Measurements from ENCODE around the gene IGFBP2. TPM values are rescaled to one million over a fixed set of nuclear protein-coding genes. Genes with fewer than 3 reads are reported as not detected.
A peak's percentile ranks its signal among the peaks of the same experiment; 100 is the strongest.

Gene IGFBP2
- total RNA-seq, 1 donor from 2014 or later: 50.7 TPM

- intact Hi-C loops (cut with micrococcal nuclease): no loop called here
- no peak for ATAC-seq
Observed at GRCh38 chr2:216635171-216635570, 2.0 kb downstream of the IGFBP2 start.

GRCh38 chr2:216635701-216636550 lies 2.7 kb downstream of the IGFBP2 start:
- ATAC-seq (no peak), DNase-seq (no peak)
- intact Hi-C loops (cut with micrococcal nuclease): no loop called here

More at GRCh38 chr2:216635171-216635570, 2.0 kb downstream of the IGFBP2 start:
- no peak for DNase-seq

DNA sequence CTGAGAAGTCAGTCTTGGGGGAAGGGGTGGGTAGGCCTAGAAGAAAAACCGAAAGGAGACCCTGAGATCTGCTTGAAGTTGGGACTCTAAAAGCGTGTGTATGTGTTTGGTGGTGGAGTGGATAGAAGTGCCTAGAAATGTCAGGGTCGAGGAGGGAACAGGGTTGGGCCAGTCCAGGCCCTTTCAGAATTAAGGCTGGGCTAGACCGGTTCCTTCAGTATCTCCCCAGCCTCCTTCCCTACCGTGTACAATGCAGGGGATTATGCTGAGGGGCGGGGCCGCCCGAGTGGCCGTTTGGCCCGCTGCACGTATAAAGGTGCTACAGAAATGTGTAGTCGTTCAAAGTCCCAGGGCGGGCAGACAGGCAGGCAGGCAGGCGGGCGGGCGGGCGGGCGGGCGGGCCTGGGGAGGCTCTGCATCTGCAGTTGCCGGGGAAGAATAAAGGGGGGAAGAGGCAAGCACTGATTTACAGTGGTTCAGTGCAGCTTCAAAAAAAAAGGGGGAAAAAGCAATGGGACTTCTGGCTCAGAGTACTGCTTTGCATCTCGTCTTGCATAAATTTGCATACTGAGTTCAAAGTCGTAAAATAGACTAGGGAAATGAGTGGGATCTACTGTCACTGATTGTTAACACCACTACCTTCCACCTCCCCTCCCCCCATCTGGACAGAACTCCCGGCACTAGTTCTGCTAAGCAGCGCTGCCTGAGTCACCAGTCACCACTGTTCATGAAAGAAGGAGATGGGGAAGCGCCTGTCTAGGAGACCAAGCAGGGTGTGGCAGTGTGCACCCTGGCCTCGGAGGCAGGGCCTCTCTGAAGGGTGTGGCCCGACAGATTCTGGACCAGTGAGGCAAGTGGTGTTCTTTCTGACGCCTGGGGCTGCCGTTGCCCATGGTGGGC lies 3.6 kb downstream of the IGFBP2 start:
- peak; percentile 34 for ATAC-seq
- peak; percentile 36 for DNase-seq
- intact Hi-C loops (cut with micrococcal nuclease): no loop called here

- DNase-seq (no peak), ATAC-seq (no peak)
- intact Hi-C loops (cut with micrococcal nuclease): no loop called here
Observed at GRCh38 chr2:216637472-216637871, 4.3 kb downstream of the IGFBP2 start.

- ATAC-seq (peak; percentile 51), DNase-seq (no peak)
- intact Hi-C loops (cut with micrococcal nuclease): no loop called here
Observed at GRCh38 chr2:216643986-216644659, 10.9 kb downstream of the IGFBP2 start.

DNA sequence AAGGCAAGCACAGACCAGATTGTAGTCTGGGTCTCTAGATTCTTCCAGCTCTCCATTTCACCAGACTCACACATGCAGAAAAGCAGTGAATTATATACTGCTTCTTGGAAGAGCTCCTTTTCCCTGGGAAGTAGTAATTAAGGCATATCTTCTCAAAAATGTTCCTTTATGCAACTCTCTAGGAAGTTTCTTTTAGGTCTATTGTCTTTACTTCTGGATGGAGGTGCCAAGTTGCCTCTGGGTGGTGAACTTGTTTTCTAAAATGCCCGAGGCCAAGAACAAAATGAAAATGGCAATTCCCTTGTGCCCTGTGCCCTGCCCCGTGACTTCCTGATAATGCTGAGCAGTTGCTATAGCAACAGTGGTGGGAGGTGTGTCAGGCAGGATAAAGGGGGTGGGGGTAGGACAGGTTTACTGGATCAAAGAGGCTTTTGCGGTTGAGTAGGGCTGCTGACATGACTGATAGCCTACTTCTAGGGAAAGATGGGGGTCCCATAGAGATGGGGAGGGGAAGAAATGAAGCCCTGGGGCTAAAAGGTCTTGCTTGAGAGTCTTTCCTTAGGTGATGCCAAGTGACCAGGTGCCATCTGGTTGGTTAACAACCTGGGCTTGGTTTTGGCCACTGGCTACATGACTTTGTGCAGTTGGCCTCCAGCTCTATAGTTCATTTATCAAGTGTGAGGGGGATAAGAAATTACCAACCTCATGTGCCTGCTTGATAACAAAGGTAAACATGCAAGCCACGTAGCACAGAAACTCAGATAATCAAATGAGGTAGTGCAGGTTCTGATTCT lies 11.8 kb downstream of the IGFBP2 start:
- no peak for DNase-seq
- intact Hi-C loops (cut with micrococcal nuclease): no loop called here
- ATAC-seq: peak; percentile 44

GRCh38 chr2:216645636-216645950 lies 12.4 kb downstream of the IGFBP2 start:
- intact Hi-C loops (cut with micrococcal nuclease): no loop called here
- DNase-seq (no peak), ATAC-seq (no peak)

- intact Hi-C loops (cut with micrococcal nuclease): no loop called here
- ATAC-seq (no peak), DNase-seq (no peak)
Observed at GRCh38 chr2:216646116-216646515, 12.9 kb downstream of the IGFBP2 start.

GRCh38 chr2:216648105-216648504 lies 14.9 kb downstream of the IGFBP2 start:
- ATAC-seq: no peak
- intact Hi-C loops (cut with micrococcal nuclease): no loop called here
- DNase-seq: no peak

DNA sequence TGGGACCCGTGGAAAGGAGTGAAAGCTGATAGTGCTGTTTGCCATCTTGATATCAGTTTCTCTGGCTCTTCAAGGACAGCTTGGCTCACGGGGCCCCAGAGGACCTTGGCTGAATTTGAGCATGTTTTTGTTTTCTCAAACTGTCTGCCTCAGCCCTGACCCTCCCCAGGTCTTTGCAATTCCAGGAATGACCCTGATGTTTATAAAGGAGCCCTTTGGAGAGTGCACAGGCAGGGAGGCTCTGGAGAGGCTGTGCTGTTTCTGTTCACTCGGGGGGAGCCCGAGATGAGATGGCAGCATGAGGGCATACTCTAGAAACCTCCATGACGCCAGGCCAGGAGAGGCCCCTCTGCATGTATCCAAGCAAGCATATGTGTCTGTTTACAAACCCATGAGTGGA lies 16.4 kb downstream of the IGFBP2 start:
- no peak for DNase-seq
- no peak for ATAC-seq
- intact Hi-C loops (cut with micrococcal nuclease): no loop called here

DNA sequence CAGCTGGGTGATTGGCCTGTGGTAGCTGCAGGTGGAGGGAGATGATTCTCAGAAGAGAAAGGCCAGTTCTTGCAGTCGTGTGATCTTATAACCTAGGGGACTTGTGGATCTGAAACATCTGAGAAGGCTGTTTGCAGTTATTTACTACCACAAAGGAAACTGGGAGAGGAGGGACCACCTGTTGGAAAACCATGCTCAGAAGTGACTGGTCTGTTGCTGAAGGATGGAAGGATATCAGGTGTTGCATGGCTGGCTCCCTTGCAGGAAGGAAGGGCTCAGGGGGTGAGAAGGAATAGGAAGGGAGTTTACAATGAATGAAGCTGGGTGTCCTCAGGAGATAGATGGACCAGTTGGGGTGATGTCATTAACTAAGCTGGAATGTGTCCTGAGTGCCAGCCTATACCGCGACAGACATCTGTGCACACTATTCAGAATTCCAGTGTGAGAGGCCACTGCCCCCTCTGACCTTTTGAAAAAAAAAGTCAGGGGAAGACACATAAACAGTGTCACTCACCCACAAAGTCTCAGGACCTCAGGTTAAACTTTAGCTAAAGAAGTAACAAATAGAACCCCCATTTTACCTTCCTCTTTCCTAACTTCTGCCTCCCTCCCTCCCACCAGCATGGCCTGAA lies 17.5 kb downstream of the IGFBP2 start:
- DNase-seq: no peak
- intact Hi-C loops (cut with micrococcal nuclease): no loop called here
- ATAC-seq: no peak

GRCh38 chr2:216651351-216651881 lies 18.2 kb downstream of the IGFBP2 start:
- intact Hi-C loops (cut with micrococcal nuclease): no loop called here
- ATAC-seq: no peak
- DNase-seq: no peak

DNA sequence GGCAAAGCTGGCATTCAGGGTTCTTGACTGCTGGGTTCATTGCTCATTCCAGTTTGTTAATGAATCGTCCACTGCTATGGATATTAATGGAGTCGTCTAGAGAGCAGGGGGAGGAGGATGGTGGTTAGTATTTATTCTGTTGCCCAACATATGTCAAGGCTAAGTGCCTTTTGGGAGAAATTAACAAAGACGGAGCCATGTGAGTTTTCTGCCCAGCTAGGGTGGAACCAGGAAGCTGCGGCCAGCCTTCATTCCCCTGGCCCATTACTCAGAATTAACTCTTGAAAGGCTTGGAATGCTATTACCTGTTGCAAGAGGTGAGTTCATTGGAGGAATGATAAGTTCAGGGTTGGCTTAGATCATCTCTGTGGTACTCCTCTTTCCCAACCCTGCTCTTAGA lies 19.3 kb downstream of the IGFBP2 start:
- DNase-seq: no peak
- intact Hi-C loops (cut with micrococcal nuclease): no loop called here
- no peak for ATAC-seq

- no peak for DNase-seq
- ATAC-seq: no peak
Observed at GRCh38 chr2:216653093-216653799, 20.0 kb downstream of the IGFBP2 start.

DNA sequence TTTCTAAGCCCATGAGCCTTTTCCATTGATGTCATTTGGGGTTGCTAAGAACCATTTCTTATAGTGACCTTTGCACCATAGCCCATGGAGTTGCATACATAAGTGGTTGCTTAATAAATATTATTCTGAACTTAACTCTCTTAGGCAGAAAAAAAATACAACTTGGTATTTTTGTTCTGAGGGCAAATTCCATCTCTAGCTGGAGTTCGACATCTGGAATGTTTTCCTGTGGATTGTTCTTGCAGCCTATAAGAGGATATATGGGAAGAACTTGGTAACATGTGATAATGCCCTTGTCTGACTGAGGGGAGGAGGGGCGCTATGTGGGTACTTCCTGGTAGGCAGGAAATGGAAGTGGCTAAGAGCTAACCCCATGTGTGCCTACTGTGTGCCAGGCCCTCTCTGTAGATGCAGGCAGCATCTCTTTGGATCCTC lies 20.7 kb downstream of the IGFBP2 start:
- DNase-seq (no peak), ATAC-seq (no peak)
- intact Hi-C loops (cut with micrococcal nuclease): no loop called here

More at GRCh38 chr2:216653093-216653799, 20.0 kb downstream of the IGFBP2 start:
- intact Hi-C loops (cut with micrococcal nuclease): no loop called here

DNA sequence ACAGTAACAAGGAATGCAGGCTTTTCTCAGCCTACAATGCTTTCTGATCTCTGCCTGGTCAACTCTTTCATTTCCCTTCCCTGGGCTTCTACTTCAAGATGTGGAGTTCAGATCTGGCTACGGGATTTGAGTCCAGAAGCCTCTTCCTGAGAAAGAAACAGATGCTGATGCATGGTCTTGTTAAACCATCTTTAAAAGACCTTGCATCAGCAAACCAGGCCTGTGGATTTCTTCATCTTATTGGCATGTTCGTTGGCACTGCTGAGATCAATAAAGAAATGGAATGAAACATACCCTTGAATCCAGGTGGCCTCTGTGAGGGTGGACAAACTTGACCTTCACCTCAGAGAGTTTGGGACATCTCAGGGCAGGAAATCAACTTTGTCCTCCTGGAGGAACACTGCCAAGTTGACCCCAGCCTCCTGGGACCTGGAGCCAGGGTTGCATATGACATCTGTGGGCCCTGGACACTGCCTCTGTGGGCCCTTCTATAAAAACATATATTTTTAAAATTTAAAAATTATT lies 21.4 kb downstream of the IGFBP2 start:
- ATAC-seq (no peak), DNase-seq (no peak)
- intact Hi-C loops (cut with micrococcal nuclease): no loop called here

- ATAC-seq (no peak), DNase-seq (no peak)
- intact Hi-C loops (cut with micrococcal nuclease): no loop called here
Observed at GRCh38 chr2:216657086-216657855, 24.1 kb downstream of the IGFBP2 start.
